ENCODE data around the gene COL5A1. TPM values are rescaled to one million over a fixed set of nuclear protein-coding genes. Genes with fewer than 3 reads are reported as not detected.
"Not testable (repeated sequence)": the region's sequence is repeated elsewhere in the genome, so short reads cannot be mapped to it uniquely, and the experiment has no call there.

Gene COL5A1
- total RNA-seq, 1 donor from 2014 or later = 6.1 TPM

GRCh38 chr9:134855231-134855899, 213.8 kb downstream of the COL5A1 start:
- no peaks in the 10 kb centered on the region for H3K79me2 ChIP-seq (ENCODE audit: low read depth)
- TF ChIP-seq EZH2 (IDR thresholded peaks at IDR 0.05) (no peak), EZH2phosphoT487 (IDR thresholded peaks at IDR 0.05) (no peak)
- TF ChIP-seq, protein P1, sequence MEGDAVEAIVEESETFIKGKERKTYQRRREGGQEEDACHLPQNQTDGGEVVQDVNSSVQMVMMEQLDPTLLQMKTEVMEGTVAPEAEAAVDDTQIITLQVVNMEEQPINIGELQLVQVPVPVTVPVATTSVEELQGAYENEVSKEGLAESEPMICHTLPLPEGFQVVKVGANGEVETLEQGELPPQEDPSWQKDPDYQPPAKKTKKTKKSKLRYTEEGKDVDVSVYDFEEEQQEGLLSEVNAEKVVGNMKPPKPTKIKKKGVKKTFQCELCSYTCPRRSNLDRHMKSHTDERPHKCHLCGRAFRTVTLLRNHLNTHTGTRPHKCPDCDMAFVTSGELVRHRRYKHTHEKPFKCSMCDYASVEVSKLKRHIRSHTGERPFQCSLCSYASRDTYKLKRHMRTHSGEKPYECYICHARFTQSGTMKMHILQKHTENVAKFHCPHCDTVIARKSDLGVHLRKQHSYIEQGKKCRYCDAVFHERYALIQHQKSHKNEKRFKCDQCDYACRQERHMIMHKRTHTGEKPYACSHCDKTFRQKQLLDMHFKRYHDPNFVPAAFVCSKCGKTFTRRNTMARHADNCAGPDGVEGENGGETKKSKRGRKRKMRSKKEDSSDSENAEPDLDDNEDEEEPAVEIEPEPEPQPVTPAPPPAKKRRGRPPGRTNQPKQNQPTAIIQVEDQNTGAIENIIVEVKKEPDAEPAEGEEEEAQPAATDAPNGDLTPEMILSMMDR (IDR thresholded peaks at IDR 0.05) = no peak
- H3K4me2 ChIP-seq = no peak overlapping the region
- no peaks in the 10 kb centered on the region for H3K27me3 ChIP-seq
- no peak for DNase-seq (ENCODE audit: low spot score)
- H3K36me3 ChIP-seq = no peaks in the 10 kb centered on the region
- no peak overlapping the region for H2AFZ ChIP-seq (replicated peaks)
- H3K27ac ChIP-seq = no peak overlapping the region
- Mint-ChIP-seq H3K4me1 (no peaks in the 10 kb centered on the region), H3K27me3 (ENCODE audit: insufficient read depth, low read depth) (peaks cover 7% of the 10 kb centered on the region), H3K9me3 (peaks cover 3% of the 10 kb centered on the region), H3K4me3 (no peak overlapping the region), H3K36me3 (no peaks in the 10 kb centered on the region), H3K27ac (no peak overlapping the region)
- H3K4me3 ChIP-seq = no peak overlapping the region
- H3K4me1 ChIP-seq = no peaks in the 10 kb centered on the region
- H3K9me3 ChIP-seq (ENCODE audit: low read depth) = no peaks in the 10 kb centered on the region
- H4K20me1 ChIP-seq (ENCODE audit: low read depth) = no peaks in the 10 kb centered on the region
- H3K9ac ChIP-seq = no peak overlapping the region
- H3F3A ChIP-seq (ENCODE audit: low read depth) = no peaks in the 10 kb centered on the region

DNA sequence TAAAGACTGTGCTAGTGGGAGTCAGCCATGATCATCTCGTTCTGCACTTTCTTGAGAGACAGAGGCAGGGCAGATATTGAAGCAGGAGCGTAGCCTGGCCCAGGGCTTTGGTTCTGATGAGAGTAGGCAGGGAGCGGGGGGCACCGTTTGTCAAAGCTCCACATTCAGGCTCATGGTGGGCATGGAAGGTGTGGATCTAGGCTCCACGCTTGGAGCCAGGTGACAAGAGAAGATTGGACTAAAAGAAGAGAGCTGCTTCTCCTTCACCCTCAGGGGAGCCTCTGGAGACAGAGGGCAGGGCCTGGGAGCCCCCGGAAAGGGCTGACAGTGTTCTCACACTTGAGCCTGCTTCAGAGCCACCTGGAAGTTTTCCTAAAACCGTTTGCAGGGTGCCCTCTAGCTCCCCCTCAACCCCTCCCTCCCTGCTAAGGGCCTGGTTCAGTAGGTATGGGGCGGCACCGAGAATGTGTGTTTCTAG, 214.3 kb downstream of the COL5A1 start:
- H3K36me3 Mint-ChIP-seq = no peaks in the 10 kb centered on the region

DNA sequence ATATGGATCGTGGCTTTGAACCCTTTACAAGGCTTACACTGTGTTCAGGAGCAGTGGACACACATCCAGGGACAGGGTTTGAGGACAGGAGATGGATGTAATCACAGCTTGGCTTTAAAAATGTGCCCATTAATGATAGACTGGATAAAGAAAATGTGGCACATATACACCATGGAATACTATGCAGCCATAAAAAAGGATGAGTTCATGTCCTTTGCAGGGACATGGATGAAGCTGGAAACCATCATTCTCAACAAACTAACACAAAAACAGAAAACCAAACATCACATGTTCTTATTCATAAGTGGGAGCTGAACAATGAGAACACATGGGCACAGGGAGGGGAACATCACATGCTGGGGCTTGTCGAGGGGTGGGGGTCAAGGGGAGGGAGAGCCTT, 215.8 kb downstream of the COL5A1 start:
- H3K4me3 ChIP-seq; H3F3A ChIP-seq (ENCODE audit: low read depth); H3K27ac Mint-ChIP-seq; H3K79me2 ChIP-seq (ENCODE audit: low read depth); H3K27me3 Mint-ChIP-seq (ENCODE audit: insufficient read depth, low read depth); H3K36me3 ChIP-seq; H3K4me1 ChIP-seq; H2AFZ ChIP-seq (replicated peaks); H3K27me3 ChIP-seq; H3K36me3 Mint-ChIP-seq; H3K9ac ChIP-seq; H4K20me1 ChIP-seq (ENCODE audit: low read depth); DNase-seq (ENCODE audit: low spot score); H3K9me3 Mint-ChIP-seq; H3K9me3 ChIP-seq (ENCODE audit: low read depth); H3K4me1 Mint-ChIP-seq; H3K4me2 ChIP-seq; H3K27ac ChIP-seq: not testable (repeated sequence)
- peak overlapping the region; percentile 34 for H3K4me3 Mint-ChIP-seq

More for the DNA sequence above, 214.3 kb downstream of the COL5A1 start:
- Histone ChIP-seq H3K36me3 (no peaks in the 10 kb centered on the region), H3K27me3 (no peaks in the 10 kb centered on the region), H3K4me3 (no peak overlapping the region), H3K27ac (no peak overlapping the region), H3K4me1 (no peaks in the 10 kb centered on the region), H2AFZ (replicated peaks) (no peak overlapping the region), H3K9me3 (ENCODE audit: low read depth) (no peaks in the 10 kb centered on the region), H3F3A (ENCODE audit: low read depth) (no peaks in the 10 kb centered on the region), H3K4me2 (no peak overlapping the region), H3K9ac (no peak overlapping the region), H4K20me1 (ENCODE audit: low read depth) (no peaks in the 10 kb centered on the region), H3K79me2 (ENCODE audit: low read depth) (no peaks in the 10 kb centered on the region)
- H3K4me3 Mint-ChIP-seq = no peak overlapping the region
- no peak overlapping the region for H3K27ac Mint-ChIP-seq
- TF ChIP-seq, protein P1 (IDR thresholded peaks at IDR 0.05) = no peak
- no peak for TF ChIP-seq EZH2phosphoT487 (IDR thresholded peaks at IDR 0.05)
- TF ChIP-seq EZH2 (IDR thresholded peaks at IDR 0.05) = no peak
- DNase-seq (ENCODE audit: low spot score) = no peak
- H3K9me3 Mint-ChIP-seq = peaks cover 3% of the 10 kb centered on the region
- H3K4me1 Mint-ChIP-seq = no peaks in the 10 kb centered on the region
- H3K27me3 Mint-ChIP-seq (ENCODE audit: insufficient read depth, low read depth) = peaks cover 7% of the 10 kb centered on the region

DNA sequence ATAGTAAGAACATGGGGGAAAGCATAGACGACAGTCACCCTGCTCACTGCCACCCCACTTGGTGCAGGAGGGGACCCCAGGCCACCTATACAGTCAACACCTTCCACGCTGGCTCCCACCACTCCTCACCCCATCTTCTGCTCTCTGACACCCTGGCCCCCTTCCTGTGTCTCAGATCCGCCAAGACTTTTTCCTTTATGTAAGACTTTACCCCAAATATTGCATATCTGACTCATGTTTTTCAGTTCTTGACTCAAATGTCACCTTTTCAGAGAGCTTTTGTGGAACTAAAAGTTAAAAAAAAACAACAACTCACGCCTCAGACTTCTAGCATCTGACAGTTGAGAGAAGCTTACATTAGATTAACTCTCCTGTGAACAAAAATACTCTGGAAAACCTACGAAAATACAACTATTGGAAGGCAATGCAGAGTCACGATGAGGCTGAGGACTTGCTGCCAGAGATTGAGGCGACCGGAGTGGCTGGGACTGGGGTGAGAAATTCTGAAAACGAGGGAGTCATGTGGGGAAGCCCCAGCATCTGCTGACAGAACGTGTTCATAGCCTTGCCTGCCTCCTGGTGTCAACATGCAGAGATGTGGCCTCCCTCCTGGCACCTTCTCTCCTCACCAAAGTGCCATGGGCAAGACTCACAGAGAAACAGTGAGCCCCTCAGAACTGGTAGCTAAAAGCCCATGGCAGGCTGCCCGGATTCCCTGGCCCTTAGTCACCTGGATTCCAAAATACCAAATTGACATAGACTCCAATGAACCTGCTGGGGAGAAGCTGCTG, 216.6 kb downstream of the COL5A1 start:
- TF ChIP-seq EZH2phosphoT487 (IDR thresholded peaks at IDR 0.05) (no peak), EZH2 (IDR thresholded peaks at IDR 0.05) (no peak)
- TF ChIP-seq, protein P1 (IDR thresholded peaks at IDR 0.05) = no peak
- no peaks in the 10 kb centered on the region for H3K9me3 ChIP-seq (ENCODE audit: low read depth)
- H3K4me2 ChIP-seq = no peak overlapping the region
- no peaks in the 10 kb centered on the region for H4K20me1 ChIP-seq (ENCODE audit: low read depth)
- H3K27me3 ChIP-seq = no peaks in the 10 kb centered on the region
- no peak overlapping the region for H3K4me3 Mint-ChIP-seq
- no peaks in the 10 kb centered on the region for H3K4me1 ChIP-seq
- no peaks in the 10 kb centered on the region for H3F3A ChIP-seq (ENCODE audit: low read depth)
- H3K36me3 ChIP-seq = no peaks in the 10 kb centered on the region
- H3K9ac ChIP-seq = no peak overlapping the region
- H2AFZ ChIP-seq (replicated peaks) = no peak overlapping the region
- H3K36me3 Mint-ChIP-seq = no peaks in the 10 kb centered on the region
- no peak overlapping the region for H3K27ac Mint-ChIP-seq
- no peak overlapping the region for H3K4me3 ChIP-seq
- H3K4me1 Mint-ChIP-seq = no peaks in the 10 kb centered on the region
- DNase-seq (ENCODE audit: low spot score) = no peak
- peaks cover 9% of the 10 kb centered on the region for H3K27me3 Mint-ChIP-seq (ENCODE audit: insufficient read depth, low read depth)
- peaks cover 5% of the 10 kb centered on the region for H3K9me3 Mint-ChIP-seq
- no peak overlapping the region for H3K27ac ChIP-seq
- no peaks in the 10 kb centered on the region for H3K79me2 ChIP-seq (ENCODE audit: low read depth)
